H1 (cell line): ENCODE results near the gene CDC123. TPM values are rescaled to one million over a fixed set of nuclear protein-coding genes. Genes with fewer than 3 reads are reported as not detected.

Source experiments
- CTCF ChIA-PET: fragments of 300-600 bp; sonication (Branson Sonifier 250); formaldehyde crosslinking; loops from one replicate; lab custom pipeline; 2021; ENCODE audit not compliant: partially characterized antibody; lab: Charles Lee
- POLR2A ChIA-PET: fragments of 300-600 bp; sonication (Branson Sonifier 250); formaldehyde crosslinking; loops from one replicate; lab custom pipeline; 2021; ENCODE audit warnings: inconsistent platforms; ENCODE audit not compliant: partially characterized antibody; lab: Charles Lee
- DNase-seq, 2 experiments: peaks; one replicate each; pipeline versions ENCODE4 v3.0.0 to v3.0.0-alpha.2; 2010 to 2022; ENCODE audit warnings: low spot score in 2 of 2, low read depth in 1 of 2, mixed read lengths in 1 of 2
- FAIRE-seq: peaks from 2 replicates; lab custom pipeline; 2011; peaks lifted over from hg19 to GRCh38; lab: Jason Lieb, UNC
- H2AFZ ChIP-seq: 2 replicates; pipeline ENCODE4 v1.8.1; 2012; ENCODE audit warnings: low read length, inconsistent platforms
- H2AK5ac ChIP-seq: 2 replicates; pipeline ENCODE4 v1.6.1; 2013; ENCODE audit warnings: low read depth, low read length
- H2BK120ac ChIP-seq: replicated peaks from 2 replicates; pipeline ENCODE3; 2013; ENCODE audit warnings: low read depth, low read length, inconsistent platforms
- H2BK12ac ChIP-seq: 2 replicates; pipeline ENCODE4 v1.6.1; 2013; ENCODE audit warnings: low read depth, low read length
- H2BK15ac ChIP-seq: 2 replicates; pipeline ENCODE4 v1.6.1; 2013; ENCODE audit warnings: low read length
- H2BK20ac ChIP-seq: 2 replicates; pipeline ENCODE4 v1.6.1; 2013; ENCODE audit warnings: low read length
- H2BK5ac ChIP-seq: 2 replicates; pipeline ENCODE4 v1.6.1; 2013; ENCODE audit warnings: low read depth, low read length
- H3K14ac ChIP-seq: 2 replicates; pipeline ENCODE4 v1.6.1; 2013; ENCODE audit warnings: inconsistent platforms; ENCODE audit not compliant: insufficient read length
- H3K18ac ChIP-seq: 2 replicates; pipeline ENCODE4 v1.6.1; 2013; ENCODE audit warnings: low read length; ENCODE audit errors: extremely low read depth
- H3K23ac ChIP-seq: 2 replicates; pipeline ENCODE4 v1.6.1; 2013; ENCODE audit warnings: inconsistent platforms; ENCODE audit not compliant: insufficient read length
- H3K23me2 ChIP-seq: 2 replicates; pipeline ENCODE4 v1.6.1; 2013; ENCODE audit warnings: low read depth, low read length
- H3K27ac ChIP-seq: 2 replicates; pipeline ENCODE4 v1.6.1; 2011; ENCODE audit warnings: low read depth, low read length, inconsistent platforms
- H3K27me3 ChIP-seq, 4 experiments: replicated peaks in 1 of 4; 1 replicate in 1 of 4; 2 replicates in 3 of 4; pipeline versions ENCODE4 v1.6.1 to v1.8.1; 2011 to 2013; ENCODE audit warnings: low read length in 3 of 4, mild to moderate bottlenecking in 3 of 4, inconsistent platforms in 2 of 4, mixed read lengths in 2 of 4, moderate library complexity in 1 of 4; ENCODE audit not compliant: control insufficient read depth in 3 of 4, insufficient read depth in 3 of 4; ENCODE audit errors: extremely low read depth in 1 of 4
- H3K36me3 ChIP-seq, 4 experiments: 2 replicates each; pipeline versions ENCODE4 v1.6.1 to v1.8.1; 2011 to 2013; ENCODE audit warnings: mild to moderate bottlenecking in 4 of 4, low read length in 3 of 4, moderate library complexity in 2 of 4, control low read depth in 1 of 4, inconsistent platforms in 1 of 4; ENCODE audit not compliant: insufficient read depth in 4 of 4, control insufficient read depth in 2 of 4
- H3K4ac ChIP-seq: replicated peaks from 2 replicates; pipeline ENCODE3; 2013; ENCODE audit warnings: low read length, low read depth, mixed read lengths, inconsistent platforms; ENCODE audit not compliant: insufficient read length
- H3K4me1 ChIP-seq, 4 experiments: replicated peaks in 1 of 4; 1 replicate in 1 of 4; 2 replicates in 3 of 4; pipeline versions ENCODE4 v1.6.1 to v1.8.1; 2011 to 2013; ENCODE audit warnings: low read length in 3 of 4, inconsistent platforms in 2 of 4, mixed read lengths in 1 of 4; ENCODE audit not compliant: insufficient read depth in 4 of 4, control insufficient read depth in 3 of 4
- H3K4me2 ChIP-seq, 2 experiments: 2 replicates each; pipeline versions ENCODE4 v1.6.1 to v1.8.1; 2011 to 2013; ENCODE audit warnings: low read depth in 2 of 2, low read length in 2 of 2, control low read depth in 1 of 2, inconsistent platforms in 1 of 2, mild to moderate bottlenecking in 1 of 2; ENCODE audit not compliant: insufficient read depth in 1 of 2
- H3K4me3 ChIP-seq, 4 experiments: fragments of 200-600, 300-600 bp in 1 of 4; sonication (generic), shearing (Covaris generic), sonication (Bioruptor Twin) in 1 of 4; 2 replicates each; pipeline versions ENCODE4 v1.5.1 to v1.8.1; 2011 to 2016; ENCODE audit warnings: low read length in 4 of 4, low read depth in 3 of 4, control low read depth in 2 of 4, inconsistent platforms in 2 of 4, mild to moderate bottlenecking in 2 of 4, mixed read lengths in 1 of 4, moderate library complexity in 1 of 4; ENCODE audit not compliant: insufficient read depth in 2 of 4; ENCODE audit errors: extremely low read depth in 1 of 4
- H3K56ac ChIP-seq: replicated peaks from 2 replicates; pipeline ENCODE3; 2013; ENCODE audit warnings: low read depth, mild to moderate bottlenecking, mixed read lengths, low read length, inconsistent platforms; ENCODE audit not compliant: insufficient read length
- H3K79me1 ChIP-seq: 2 replicates; pipeline ENCODE4 v1.6.1; 2013; ENCODE audit warnings: low read depth, low read length, control low read depth
- H3K79me2 ChIP-seq, 2 experiments: 2 replicates each; pipeline versions ENCODE4 v1.6.1 to v1.8.1; 2012 to 2013; ENCODE audit warnings: low read length in 2 of 2, mild to moderate bottlenecking in 2 of 2, inconsistent platforms in 1 of 2; ENCODE audit not compliant: insufficient read depth in 2 of 2, control insufficient read depth in 1 of 2
- H3K9ac ChIP-seq, 4 experiments: replicated peaks in 1 of 4; 1 replicate in 1 of 4; 2 replicates in 3 of 4; pipeline versions ENCODE4 v1.6.1 to v1.8.1; 2011 to 2013; ENCODE audit warnings: low read depth in 3 of 4, low read length in 3 of 4, control low read depth in 2 of 4, mild to moderate bottlenecking in 2 of 4, moderate library complexity in 2 of 4, inconsistent platforms in 1 of 4; ENCODE audit errors: extremely low read depth in 1 of 4
- H3K9me3 ChIP-seq, 2 experiments: 2 replicates each; pipeline versions ENCODE4 v1.6.1 to v1.8.1; 2012 to 2013; ENCODE audit warnings: mild to moderate bottlenecking in 2 of 2, moderate library complexity in 2 of 2, control low read depth in 1 of 2, inconsistent platforms in 1 of 2, low read depth in 1 of 2, low read length in 1 of 2, mixed read lengths in 1 of 2; ENCODE audit not compliant: insufficient read depth in 2 of 2
- H4K20me1 ChIP-seq, 2 experiments: replicated peaks in 1 of 2; 2 replicates each; pipeline versions ENCODE3 to v1.8.1; 2011 to 2013; ENCODE audit warnings: inconsistent platforms in 2 of 2, low read length in 2 of 2, mild to moderate bottlenecking in 1 of 2; ENCODE audit not compliant: insufficient read depth in 2 of 2, control insufficient read depth in 1 of 2
- H4K5ac ChIP-seq: 2 replicates; pipeline ENCODE4 v1.6.1; 2013; ENCODE audit warnings: low read length, low read depth, mixed read lengths, inconsistent platforms; ENCODE audit not compliant: insufficient read length
- H4K8ac ChIP-seq: 2 replicates; pipeline ENCODE4 v1.8.0; 2013; ENCODE audit warnings: mild to moderate bottlenecking, moderate library complexity, low read length, inconsistent platforms; ENCODE audit not compliant: insufficient read depth; ENCODE audit errors: extremely low read depth
- H4K91ac ChIP-seq: replicated peaks from 2 replicates; pipeline ENCODE3; 2013; ENCODE audit warnings: low read length, mixed read lengths, inconsistent platforms; ENCODE audit not compliant: insufficient read length
- BACH1 ChIP-seq: IDR thresholded peaks from 2 replicates; pipeline ENCODE4 v1.6.1; 2012; ENCODE audit warnings: low read length, improper control_type of control experiment
- BCL11A ChIP-seq, 2 experiments: IDR thresholded peaks; one replicate each; pipeline ENCODE4 v1.6.1; 2011; ENCODE audit warnings: low read depth in 2 of 2, low read length in 2 of 2, mild to moderate bottlenecking in 2 of 2
- BRCA1 ChIP-seq: IDR thresholded peaks from 2 replicates; pipeline ENCODE4 v1.6.1; 2012; ENCODE audit warnings: low read depth, low read length, improper control_type of control experiment
- CEBPB ChIP-seq: IDR thresholded peaks from 2 replicates; pipeline ENCODE4 v1.6.1; 2012; ENCODE audit warnings: low read depth, low read length
- CHD1 ChIP-seq: IDR thresholded peaks from 2 replicates; pipeline ENCODE4 v1.6.1; 2012; ENCODE audit warnings: low read depth, low read length, improper control_type of control experiment
- CHD2 ChIP-seq: IDR thresholded peaks from 2 replicates; pipeline ENCODE4 v1.6.1; 2012; ENCODE audit warnings: low read length, improper control_type of control experiment
- E2F6 ChIP-seq: IDR thresholded peaks from 2 replicates; pipeline ENCODE4 v1.6.1; 2012; ENCODE audit warnings: inconsistent platforms
- GTF2F1 ChIP-seq: IDR thresholded peaks from 2 replicates; pipeline ENCODE4 v1.6.1; 2012; ENCODE audit warnings: low read depth, low read length, improper control_type of control experiment, borderline replicate concordance
- KDM4A ChIP-seq: IDR thresholded peaks from one replicate; pipeline ENCODE4 v1.7.1; 2012; ENCODE audit warnings: low read depth, mild to moderate bottlenecking, moderate library complexity, low read length, inconsistent platforms; ENCODE audit not compliant: severe bottlenecking
- KDM5A ChIP-seq: fragments of 200-600 bp; IDR thresholded peaks from 2 replicates; pipeline ENCODE4 v1.7.1; 2012; ENCODE audit warnings: mild to moderate bottlenecking, low read length, inconsistent platforms, mixed read lengths
- POLR2A ChIP-seq, 2 experiments: IDR thresholded peaks; 1 replicate in 1 of 2; 2 replicates in 1 of 2; pipeline ENCODE4 v1.6.1; 2011; ENCODE audit warnings: low read depth in 2 of 2, low read length in 2 of 2, mild to moderate bottlenecking in 2 of 2; ENCODE audit errors: control extremely low read depth in 1 of 2
- RXRA ChIP-seq: IDR thresholded peaks from 2 replicates; pipeline ENCODE4 v1.6.1; 2011; ENCODE audit warnings: low read depth, mild to moderate bottlenecking, low read length, moderate library complexity; ENCODE audit not compliant: insufficient read depth
- SIX5 ChIP-seq: IDR thresholded peaks from 2 replicates; pipeline ENCODE4 v1.6.1; 2011; ENCODE audit warnings: mild to moderate bottlenecking, low read depth, low read length
- TAF7 ChIP-seq: optimal IDR thresholded peaks from 2 replicates; pipeline ENCODE3; 2011; ENCODE audit warnings: low read depth, mild to moderate bottlenecking, inconsistent platforms, low read length, moderate library complexity, borderline replicate concordance
- TBP ChIP-seq: IDR thresholded peaks from 2 replicates; pipeline ENCODE4 v1.6.1; 2011; ENCODE audit warnings: low read depth, low read length, improper control_type of control experiment
- WGBS, 2 experiments: shearing (Covaris generic) in 1 of 2; methylation state at CpG; one replicate each; pipeline versions ENCODE4 v1.1.6 to v1.1.7; 2013 to 2015; ENCODE audit warnings: low lambda C conversion rate in 2 of 2, mixed read lengths in 2 of 2, inconsistent platforms in 1 of 2, low coverage in 1 of 2, missing lambda C conversion rate in 1 of 2; ENCODE audit not compliant: insufficient replicate concordance in 2 of 2, insufficient coverage in 1 of 2, insufficient read length in 1 of 2; ENCODE audit errors: extremely low coverage in 1 of 2, missing lambda C conversion rate in 1 of 2; 5-methylcytosine and 5-hydroxymethylcytosine counted together
- polyA plus RNA-seq, 7 experiments: library from polyadenylated mRNA; depleted of rRNA in 3 of 7; stranded (reverse) in 5 of 7; unstranded in 2 of 7; fragments of >200 nt in 5 of 7; fragments of 200-250 nt in 2 of 7; gene quantifications; 1 replicate in 5 of 7; 2 replicates in 1 of 7; 4 replicates in 1 of 7; pipeline versions ENCODE4 v1.2.1 to v1.2.3, GENCODE V29; 2011 to 2013; ENCODE audit warnings: missing spikeins in 2 of 7, mixed read lengths in 2 of 7
- total RNA-seq: library from RNA; stranded (reverse); fragmentation: NEBNext Ultra II Directional; extraction: Animal tissue kit (Norgen Biotek cat#: 25700); gene quantifications from 2 replicates; pipeline ENCODE4 v1.2.1, GENCODE V29; 2021

The CDC123 gene
- total and polyA plus RNA-seq, 2 of the 8 experiments (the other 6 are each of a cell fraction or from before 2014, with no cell fraction given) = 115 to 202 TPM

GRCh38 chr10:12269056-12269455 is 73.1 kb downstream of the CDC123 start:
- 85% methylated on average over 2 of the region's 2 CpGs; no CpG with 5 or more reads in 1 of the 2 experiments for WGBS, 2 experiments

More at GRCh38 chr10:12269056-12269455, 73.1 kb downstream of the CDC123 start:
- H3K4me2 ChIP-seq = no peak overlapping the region
- H3K23me2 ChIP-seq = no peaks in the 10 kb centered on the region
- DNase-seq (no peak), FAIRE-seq (no peak)
- H3K23ac ChIP-seq = no peak overlapping the region
- H4K5ac ChIP-seq = no peak overlapping the region
- H2BK120ac ChIP-seq = no peak overlapping the region
- H4K8ac ChIP-seq = 0 out of 2 replicates have a peak overlapping the region, but pooled peaks have one; percentile 68
- no peak overlapping the region for H4K91ac ChIP-seq
- ChIA-PET CTCF (interaction anchor here (1.0 kb wide), 1 partner anchor 443 kb away, joined by 5 read pairs; no protein-coding TSS in a partner anchor), POLR2A (no interaction called here)
- H3K56ac ChIP-seq = no peak overlapping the region
- no peak overlapping the region for H3K4ac ChIP-seq
- TF ChIP-seq CHD2 (no peak), KDM5A (no peak), CEBPB (no peak), E2F6 (no peak), KDM4A (no peak), CHD1 (no peak), BACH1 (no peak), SIX5 (no peak), POLR2A (IDR thresholded peaks at IDR 0.05; ENCODE audit: control extremely low read depth in 1 of 2, low read depth in 2 of 2, low read length in 2 of 2) (no peak), BRCA1 (no peak), RXRA (no peak), GTF2F1 (no peak), TAF7 (no peak), BCL11A (IDR thresholded peaks at IDR 0.05; ENCODE audit: low read depth in 2 of 2, low read length in 2 of 2) (no peak), TBP (no peak)
- no peak overlapping the region for H3K9ac ChIP-seq
- H2BK5ac ChIP-seq = no peak overlapping the region
- no peak overlapping the region for H3K4me3 ChIP-seq
- no peaks in the 10 kb centered on the region for H3K9me3 ChIP-seq
- H2BK20ac ChIP-seq = no peak overlapping the region
- H3K79me2 ChIP-seq = no peaks in the 10 kb centered on the region
- no peak overlapping the region for H3K18ac ChIP-seq
- no peaks in the 10 kb centered on the region for H3K36me3 ChIP-seq
- H4K20me1 ChIP-seq = no peaks in the 10 kb centered on the region
- H3K79me1 ChIP-seq = no peaks in the 10 kb centered on the region
- no peak overlapping the region for H2AK5ac ChIP-seq
- no peak overlapping the region for H2BK12ac ChIP-seq
- H3K4me1 ChIP-seq = peaks cover 0 to 3% (median 0%) of the 10 kb centered on the region in 4 experiments; a peak in 1 of 7 replicates
- H2AFZ ChIP-seq = no peak overlapping the region
- no peaks in the 10 kb centered on the region for H3K27me3 ChIP-seq
- no peak overlapping the region for H3K27ac ChIP-seq
- H2BK15ac ChIP-seq = no peak overlapping the region
- no peak overlapping the region for H3K14ac ChIP-seq
